Measurements from ENCODE around the gene TRMT5.

DNA sequence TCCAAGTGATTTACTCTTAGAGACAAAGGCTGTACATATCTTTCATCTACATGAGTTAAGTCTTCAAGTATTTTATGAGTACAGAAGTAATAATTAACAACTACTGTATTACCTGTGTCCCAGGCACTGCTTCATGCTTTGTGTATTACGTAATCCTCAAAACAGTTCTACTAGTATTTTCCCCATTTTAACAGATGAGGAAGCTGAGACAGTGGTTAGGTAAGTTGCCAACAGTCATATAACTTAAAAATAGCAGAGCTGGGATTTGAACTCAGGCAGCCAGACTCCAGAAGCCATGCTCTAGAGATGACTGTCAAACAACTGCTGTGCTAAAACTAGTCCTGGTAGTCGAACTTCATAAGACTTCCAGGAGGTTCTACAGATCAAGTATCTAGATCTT is 10.7 kb downstream of the TRMT5 start:
- TF ChIP-seq, protein P1, sequence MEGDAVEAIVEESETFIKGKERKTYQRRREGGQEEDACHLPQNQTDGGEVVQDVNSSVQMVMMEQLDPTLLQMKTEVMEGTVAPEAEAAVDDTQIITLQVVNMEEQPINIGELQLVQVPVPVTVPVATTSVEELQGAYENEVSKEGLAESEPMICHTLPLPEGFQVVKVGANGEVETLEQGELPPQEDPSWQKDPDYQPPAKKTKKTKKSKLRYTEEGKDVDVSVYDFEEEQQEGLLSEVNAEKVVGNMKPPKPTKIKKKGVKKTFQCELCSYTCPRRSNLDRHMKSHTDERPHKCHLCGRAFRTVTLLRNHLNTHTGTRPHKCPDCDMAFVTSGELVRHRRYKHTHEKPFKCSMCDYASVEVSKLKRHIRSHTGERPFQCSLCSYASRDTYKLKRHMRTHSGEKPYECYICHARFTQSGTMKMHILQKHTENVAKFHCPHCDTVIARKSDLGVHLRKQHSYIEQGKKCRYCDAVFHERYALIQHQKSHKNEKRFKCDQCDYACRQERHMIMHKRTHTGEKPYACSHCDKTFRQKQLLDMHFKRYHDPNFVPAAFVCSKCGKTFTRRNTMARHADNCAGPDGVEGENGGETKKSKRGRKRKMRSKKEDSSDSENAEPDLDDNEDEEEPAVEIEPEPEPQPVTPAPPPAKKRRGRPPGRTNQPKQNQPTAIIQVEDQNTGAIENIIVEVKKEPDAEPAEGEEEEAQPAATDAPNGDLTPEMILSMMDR (conservative IDR thresholded peaks at IDR 0.05; ENCODE audit: low read length): no peak
- no peak for TF ChIP-seq EZH2phosphoT487 (IDR thresholded peaks at IDR 0.05; ENCODE audit: borderline replicate concordance, low read depth, low read length)
